Measurements from ENCODE around the gene MIER2. TPM values are rescaled to one million over a fixed set of nuclear protein-coding genes. Genes with fewer than 3 reads are reported as not detected.

MIER2 gene
- total RNA-seq, 1 donor from 2014 or later, result 20.0 TPM

DNA sequence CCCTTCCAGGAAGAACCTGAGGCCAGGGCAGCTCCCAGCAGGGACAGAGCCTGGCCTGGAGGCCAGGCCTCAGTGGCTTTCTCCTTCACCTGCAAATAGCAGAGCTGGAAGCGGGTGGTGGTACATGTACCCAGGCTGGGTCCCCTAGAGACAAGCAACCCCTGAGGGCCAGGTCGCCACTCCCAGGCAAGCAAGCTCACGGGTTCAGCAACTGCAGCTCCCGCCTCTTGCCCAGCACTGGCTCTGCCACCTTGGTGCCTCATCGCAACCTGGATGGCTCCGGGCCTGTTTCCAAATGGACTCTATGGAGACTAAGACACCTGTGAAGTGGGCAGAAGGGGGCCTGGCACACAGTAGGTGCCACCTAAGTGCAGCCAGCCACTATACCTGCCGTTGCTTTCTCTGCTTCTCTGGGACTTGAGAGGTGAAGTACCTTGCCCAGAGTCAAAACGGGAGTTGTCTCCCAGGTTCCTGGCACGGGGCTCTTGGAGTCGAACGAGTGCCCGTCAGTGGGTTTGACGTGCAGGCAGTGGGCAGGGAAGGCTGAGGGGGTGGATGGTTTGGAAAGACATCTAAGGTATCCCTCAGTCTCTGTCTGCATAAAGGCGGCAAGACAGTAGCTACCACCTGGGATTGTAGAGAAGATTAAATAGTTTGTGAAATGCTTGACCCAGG is 51.0 kb downstream of the MIER2 start:
- intact Hi-C loops (cut with micrococcal nuclease), result no loop called here
- DNase-seq, result no peak
- ATAC-seq, result no peak

GRCh38 chr19:292951-293350 is 51.6 kb downstream of the MIER2 start:
- DNase-seq (no peak), ATAC-seq (no peak)
- intact Hi-C loops (cut with micrococcal nuclease), result no loop called here

GRCh38 chr19:292281-292884 is 52.2 kb downstream of the MIER2 start:
- DNase-seq (no peak), ATAC-seq (no peak)
- intact Hi-C loops (cut with micrococcal nuclease), result no loop called here

- intact Hi-C loops (cut with micrococcal nuclease), result no loop called here
- ATAC-seq, result no peak
- no peak for DNase-seq
Observed at GRCh38 chr19:291561-292280, 52.9 kb downstream of the MIER2 start.

GRCh38 chr19:291006-291521 is 53.5 kb downstream of the MIER2 start, which contains the start of gene PLPP2:
TSS of gene PLPP2 (minus strand) at chr19:291403. CDS start at chr19:291336, 67 bp downstream.
- no peak for ATAC-seq
- intact Hi-C loops (cut with micrococcal nuclease), result no loop called here
- no peak for DNase-seq

DNA sequence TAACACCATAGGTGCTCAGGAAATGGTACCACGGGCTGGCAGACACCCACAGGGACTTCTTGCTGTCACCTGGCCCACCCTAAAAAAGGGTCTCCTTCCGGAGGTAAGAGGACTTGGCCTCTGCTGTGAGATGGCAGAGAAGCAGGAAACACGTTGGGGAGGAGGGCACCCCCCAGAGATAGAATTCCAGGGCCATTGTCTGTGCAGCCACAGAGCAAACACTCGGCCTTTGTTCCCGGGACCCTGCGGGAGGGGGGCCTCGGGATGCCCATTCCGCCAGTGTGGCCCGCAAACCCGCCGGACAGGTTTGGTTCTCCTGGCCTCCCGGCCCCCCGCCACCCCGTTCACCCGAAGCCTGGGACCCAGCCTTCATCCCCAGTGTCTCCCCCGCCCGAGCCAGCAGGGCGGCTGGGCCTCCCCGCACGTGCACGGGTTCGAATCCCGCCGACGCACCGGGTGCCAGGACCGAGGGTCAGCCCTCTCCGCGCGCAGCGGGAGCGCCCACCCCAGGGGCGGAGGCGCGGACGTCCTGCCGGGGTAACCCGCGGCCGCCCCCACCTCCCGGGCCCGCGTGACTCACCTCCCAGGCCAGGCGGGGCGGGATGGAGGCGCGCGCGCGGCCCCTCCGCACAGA is 54.1 kb downstream of the MIER2 start:
- DNase-seq (no peak), ATAC-seq (no peak)
- intact Hi-C loops (cut with micrococcal nuclease), result no loop called here

DNA sequence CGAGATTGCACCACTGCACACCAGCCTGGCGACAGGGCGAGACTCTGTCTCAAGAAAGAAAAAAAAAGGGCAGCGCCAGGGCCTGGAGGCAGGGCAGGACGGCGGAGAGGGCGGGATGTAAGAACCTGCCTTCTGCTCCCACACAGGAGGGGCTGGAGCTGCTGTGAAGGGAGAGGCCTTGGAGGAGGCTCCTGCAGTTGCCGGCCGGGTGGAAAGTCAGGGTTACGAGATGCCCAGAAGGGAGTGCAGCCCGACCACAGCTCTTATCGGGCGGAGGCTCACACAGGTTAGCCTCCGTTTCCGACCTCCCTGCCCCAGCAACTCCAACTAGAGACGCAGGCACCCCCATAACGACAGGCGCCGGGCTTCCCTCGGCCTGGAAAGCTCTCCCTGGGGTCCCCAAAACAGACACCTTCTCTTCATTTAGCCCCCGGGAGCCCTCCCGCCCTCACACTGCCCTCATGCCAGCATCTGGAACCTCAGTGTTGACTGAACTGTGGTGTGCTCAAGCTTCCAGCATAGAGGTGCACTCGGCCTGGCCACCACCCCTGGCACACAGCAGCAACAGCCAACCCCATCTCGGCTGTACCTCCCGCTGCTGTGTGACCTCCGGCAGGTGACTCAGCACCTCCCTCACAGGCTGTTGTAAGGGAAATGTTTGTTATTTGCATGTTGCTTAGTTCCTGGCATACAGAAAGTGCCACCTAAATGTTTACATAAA is 54.8 kb downstream of the MIER2 start:
- DNase-seq, result no peak
- no peak for ATAC-seq
- intact Hi-C loops (cut with micrococcal nuclease), result no loop called here

GRCh38 chr19:288911-289310 is 55.7 kb downstream of the MIER2 start:
- intact Hi-C loops (cut with micrococcal nuclease), result no loop called here
- ATAC-seq (no peak), DNase-seq (no peak)

- ATAC-seq (no peak), DNase-seq (no peak)
- intact Hi-C loops (cut with micrococcal nuclease), result no loop called here
Observed at GRCh38 chr19:287381-287871, 57.2 kb downstream of the MIER2 start.

- DNase-seq, result no peak
- intact Hi-C loops (cut with micrococcal nuclease), result no loop called here
- ATAC-seq, result no peak
Observed at GRCh38 chr19:283395-283794, 61.2 kb downstream of the MIER2 start.

DNA sequence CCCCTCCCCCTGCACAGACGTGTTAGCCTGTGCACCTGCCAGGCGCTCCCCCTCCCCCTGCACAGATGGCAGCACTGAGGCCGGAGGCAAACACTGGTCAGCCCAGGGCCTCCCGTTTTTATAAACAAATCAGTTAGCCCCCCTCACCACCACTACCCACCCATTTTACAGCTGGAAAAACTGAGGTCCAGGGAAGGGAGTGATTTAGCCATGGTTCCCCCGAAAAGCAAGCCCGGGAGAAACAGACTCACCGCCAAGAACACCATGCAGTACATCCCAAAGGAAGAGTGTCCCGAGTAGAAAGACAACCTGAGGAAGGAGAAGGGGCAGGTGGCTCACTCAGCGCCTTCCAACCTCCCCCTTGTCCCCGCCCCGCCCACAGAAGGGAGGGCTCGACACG is 62.1 kb downstream of the MIER2 start:
- DNase-seq (no peak), ATAC-seq (no peak)
- intact Hi-C loops (cut with micrococcal nuclease), result no loop called here

- DNase-seq (no peak), ATAC-seq (no peak)
- intact Hi-C loops (cut with micrococcal nuclease), result no loop called here
Observed at GRCh38 chr19:281992-282391, 62.6 kb downstream of the MIER2 start.

GRCh38 chr19:281156-281853 is 63.3 kb downstream of the MIER2 start:
- intact Hi-C loops (cut with micrococcal nuclease), result no loop called here
- no peak for ATAC-seq
- no peak for DNase-seq

DNA sequence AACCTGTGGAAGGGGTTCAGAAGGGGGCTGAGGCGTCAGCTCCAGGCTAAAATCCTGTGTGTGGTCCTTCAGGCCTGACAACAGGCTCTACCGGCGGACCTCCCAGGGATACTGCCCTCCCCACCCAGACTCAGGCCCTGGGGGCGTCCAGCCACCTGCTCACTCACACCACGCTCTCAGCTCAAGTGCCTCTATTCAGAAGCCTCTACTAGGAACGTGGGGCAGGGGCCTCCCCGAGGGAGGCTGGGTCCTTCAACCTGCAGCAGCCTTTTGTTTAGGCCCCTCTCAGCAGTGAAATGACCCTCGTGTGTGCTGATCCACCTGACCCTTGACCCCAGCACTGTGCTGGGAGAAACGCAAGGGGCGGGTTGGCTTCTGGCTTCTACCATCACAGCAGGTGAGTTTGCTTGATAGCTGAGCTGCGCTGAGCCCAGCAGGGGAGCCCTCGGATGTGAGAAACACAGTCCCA is 64.0 kb downstream of the MIER2 start:
- ATAC-seq, result no peak
- DNase-seq, result no peak
- intact Hi-C loops (cut with micrococcal nuclease), result no loop called here

- DNase-seq (no peak), ATAC-seq (no peak)
- intact Hi-C loops (cut with micrococcal nuclease), result no loop called here
Observed at GRCh38 chr19:279656-280055, 64.9 kb downstream of the MIER2 start.

DNA sequence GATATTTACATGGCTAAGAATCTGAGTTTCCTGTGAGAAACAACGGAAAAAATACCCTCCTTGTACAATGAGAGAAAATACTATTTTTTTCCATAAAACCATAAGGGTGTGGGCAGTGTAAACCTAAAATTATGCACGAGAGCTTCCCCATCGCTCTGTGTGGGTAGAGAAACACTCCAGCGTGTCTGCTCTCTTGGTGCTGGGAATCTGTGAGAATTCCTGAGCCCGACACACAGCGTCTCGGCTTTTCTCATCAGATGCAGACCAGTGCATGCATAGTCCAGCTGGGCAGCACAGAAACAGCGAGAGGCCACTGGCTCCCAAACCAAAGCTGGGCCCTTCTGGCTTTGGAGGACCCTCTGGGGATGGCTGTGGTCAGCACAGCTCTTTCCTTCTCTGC is 65.4 kb downstream of the MIER2 start:
- DNase-seq (no peak), ATAC-seq (no peak)
- intact Hi-C loops (cut with micrococcal nuclease), result no loop called here

DNA sequence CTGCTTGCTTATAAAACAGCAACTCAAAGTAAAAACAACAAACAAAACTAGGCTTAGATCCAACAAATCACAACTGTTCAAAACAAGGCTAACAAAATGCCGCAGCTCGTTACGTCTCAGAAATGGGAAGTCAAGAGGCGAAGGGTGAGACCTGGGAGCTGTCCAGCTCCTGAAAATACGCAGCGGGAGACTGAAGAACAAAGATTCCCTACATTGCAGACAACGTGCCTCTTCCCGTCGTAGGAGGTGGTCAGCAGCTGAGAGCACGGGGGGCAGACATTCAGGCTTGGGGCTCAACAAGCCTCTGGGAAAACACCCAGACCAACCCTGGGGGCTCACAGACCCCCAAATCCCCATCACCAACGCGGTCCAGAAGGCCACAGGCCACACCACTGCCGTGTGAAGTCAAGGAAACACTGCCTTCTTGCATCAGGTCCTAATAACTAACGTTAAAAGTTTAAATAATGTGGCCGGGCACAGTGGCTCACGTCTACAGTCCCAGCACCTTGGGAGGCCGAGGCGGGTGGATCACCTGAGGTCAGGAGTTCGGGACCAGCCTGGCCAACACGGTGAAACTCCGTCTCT is 66.9 kb downstream of the MIER2 start:
- DNase-seq, result no peak
- no peak for ATAC-seq
- intact Hi-C loops (cut with micrococcal nuclease), result no loop called here

DNA sequence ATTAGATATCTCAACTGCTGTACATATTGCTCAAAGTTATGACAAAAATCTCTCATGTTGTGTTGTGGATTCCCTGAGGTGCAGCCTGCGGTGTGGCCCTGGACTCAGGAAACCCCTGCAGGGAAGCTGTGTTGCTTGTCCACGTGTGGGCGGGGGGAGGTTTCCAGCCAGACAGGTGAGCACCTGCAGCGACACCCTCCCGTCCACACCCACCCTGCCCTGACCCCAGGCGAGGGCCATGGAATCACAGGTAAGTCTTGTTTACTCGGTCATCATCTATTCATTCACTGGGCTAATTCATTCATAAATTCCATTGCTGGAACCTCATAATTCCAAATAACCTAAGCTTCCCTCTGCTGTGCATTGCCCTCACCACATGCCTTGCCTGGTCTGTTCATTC is 67.5 kb downstream of the MIER2 start:
- intact Hi-C loops (cut with micrococcal nuclease), result no loop called here
- DNase-seq, result no peak
- no peak for ATAC-seq

Data from left ventricle myocardium superior (tissue), 1 donor.